ENCODE results near the gene RIPK4. TPM values are rescaled to one million over a fixed set of nuclear protein-coding genes. Genes with fewer than 3 reads are reported as not detected.

The RIPK4 gene
- total RNA-seq, 1 experiment from 2014 or later = 16.0 TPM

GRCh38 chr21:41763996-41764395 lies 2.9 kb downstream of the RIPK4 start:
- Histone ChIP-seq H3K4me1 (ENCODE audit: insufficient read depth, low read length, poor library complexity, severe bottlenecking) (peaks cover 59% of the 10 kb centered on the region), H3K9me3 (ENCODE audit: low read depth, low read length, poor library complexity, severe bottlenecking) (no peaks in the 10 kb centered on the region), H3K36me3 (ENCODE audit: insufficient read depth, low read length, poor library complexity, severe bottlenecking) (no peaks in the 10 kb centered on the region), H3K27ac (ENCODE audit: low read depth, low read length, poor library complexity, severe bottlenecking) (peak overlapping the region; percentile 90), H3K4me3 (ENCODE audit: low read depth, low read length, poor library complexity, severe bottlenecking) (peak overlapping the region; percentile 70), H3K27me3 (replicated peaks; ENCODE audit: insufficient read depth, low read depth, low read length, poor library complexity) (peaks cover 3% of the 10 kb centered on the region)
- no peak for TF ChIP-seq EZH2 (IDR thresholded peaks at IDR 0.05; ENCODE audit: borderline replicate concordance, low read depth, low read length, poor library complexity, severe bottlenecking)
- CTCF ChIA-PET = no interaction called here
- no peak for DNase-seq (ENCODE audit: low spot score)
- intact Hi-C loops (cut with micrococcal nuclease; ENCODE audit: unreplicated experiment) = no loop called here
- POLR2A ChIA-PET (ENCODE audit: low non-redundant PET) = no interaction called here
- no TSS peak for BruUV-seq (replicated peaks)

- Histone ChIP-seq H3K27ac (ENCODE audit: low read depth, low read length, poor library complexity, severe bottlenecking) (peak overlapping the region; percentile 90), H3K9me3 (ENCODE audit: low read depth, low read length, poor library complexity, severe bottlenecking) (no peaks in the 10 kb centered on the region), H3K4me3 (ENCODE audit: low read depth, low read length, poor library complexity, severe bottlenecking) (peak overlapping the region; percentile 70), H3K36me3 (ENCODE audit: insufficient read depth, low read length, poor library complexity, severe bottlenecking) (no peaks in the 10 kb centered on the region), H3K4me1 (ENCODE audit: insufficient read depth, low read length, poor library complexity, severe bottlenecking) (peaks cover 61% of the 10 kb centered on the region), H3K27me3 (replicated peaks; ENCODE audit: insufficient read depth, low read depth, low read length, poor library complexity) (peaks cover 3% of the 10 kb centered on the region)
- intact Hi-C loops (cut with micrococcal nuclease; ENCODE audit: unreplicated experiment) = no loop called here
- ChIA-PET POLR2A (ENCODE audit: low non-redundant PET) (no interaction called here), CTCF (no interaction called here)
- DNase-seq (ENCODE audit: low spot score) = peak; percentile 89
- BruUV-seq (replicated peaks) = no TSS peak
- TF ChIP-seq CTCF (conservative IDR thresholded peaks at IDR 0.05; ENCODE audit: low read depth, low read length) = no peak
- no peak for TF ChIP-seq EZH2 (IDR thresholded peaks at IDR 0.05; ENCODE audit: borderline replicate concordance, low read depth, low read length, poor library complexity, severe bottlenecking)
Observed at GRCh38 chr21:41763398-41763931, 3.4 kb downstream of the RIPK4 start.

- no peak for TF ChIP-seq CTCF (conservative IDR thresholded peaks at IDR 0.05; ENCODE audit: low read depth, low read length)
- TF ChIP-seq EZH2 (IDR thresholded peaks at IDR 0.05; ENCODE audit: borderline replicate concordance, low read depth, low read length, poor library complexity, severe bottlenecking) = no peak
- Histone ChIP-seq H3K4me1 (ENCODE audit: insufficient read depth, low read length, poor library complexity, severe bottlenecking) (peaks cover 61% of the 10 kb centered on the region), H3K27me3 (replicated peaks; ENCODE audit: insufficient read depth, low read depth, low read length, poor library complexity) (no peaks in the 10 kb centered on the region), H3K4me3 (ENCODE audit: low read depth, low read length, poor library complexity, severe bottlenecking) (peak overlapping the region; percentile 70), H3K9me3 (ENCODE audit: low read depth, low read length, poor library complexity, severe bottlenecking) (no peaks in the 10 kb centered on the region), H3K27ac (ENCODE audit: low read depth, low read length, poor library complexity, severe bottlenecking) (peak overlapping the region; percentile 90), H3K36me3 (ENCODE audit: insufficient read depth, low read length, poor library complexity, severe bottlenecking) (no peaks in the 10 kb centered on the region)
- BruUV-seq (replicated peaks) = TSS peak; percentile 3
- intact Hi-C loops (cut with micrococcal nuclease; ENCODE audit: unreplicated experiment) = no loop called here
- POLR2A ChIA-PET (ENCODE audit: low non-redundant PET) = no interaction called here
- no peak for DNase-seq (ENCODE audit: low spot score)
- CTCF ChIA-PET = interaction anchor here (0.6 kb wide), 1 partner anchor 81 kb away, joined by 3 read pairs; no protein-coding TSS in a partner anchor
Observed at GRCh38 chr21:41762753-41763152, 4.1 kb downstream of the RIPK4 start.
